ENCODE results near the gene MAMLD1. TPM values are rescaled to one million over a fixed set of nuclear protein-coding genes. Genes with fewer than 3 reads are reported as not detected.

The MAMLD1 gene
- total and polyA plus RNA-seq, 4 experiments from 2014 or later, result 0.43 to 2.0 (median 1.3) TPM

- Mint-ChIP-seq H3K27ac (no peak overlapping the region), H3K4me1 (no peaks in the 10 kb centered on the region), H3K27me3 (no peaks in the 10 kb centered on the region), H3K36me3 (no peaks in the 10 kb centered on the region), H3K9me3 (no peaks in the 10 kb centered on the region), H3K4me3 (no peak overlapping the region)
- POLR2A ChIA-PET (ENCODE audit: partially characterized antibody), result no interaction called here
- H3K27ac ChIP-seq (ENCODE audit: low read depth, low read length), result no peak overlapping the region
- no peaks in the 10 kb centered on the region for H3K9me3 ChIP-seq (ENCODE audit: control insufficient read depth in 1 of 2, low read length in 2 of 2)
- H3K4me3 ChIP-seq (ENCODE audit: low read length in 2 of 2), result no peak overlapping the region
- CTCF ChIA-PET (ENCODE audit: partially characterized antibody), result no interaction called here
- no peaks in the 10 kb centered on the region for H3K27me3 ChIP-seq (ENCODE audit: insufficient read depth, low read length)
- no peaks in the 10 kb centered on the region for H3K36me3 ChIP-seq (ENCODE audit: insufficient read depth, low read length)
- intact Hi-C loops (cut with micrococcal nuclease), result no loop called here
- DNase-seq, result no peak
- no peaks in the 10 kb centered on the region for H3K4me1 ChIP-seq (ENCODE audit: insufficient read depth, low read length)
Measured at GRCh38 chrX:150352581-150352980, 10.5 kb upstream of the MAMLD1 start.

DNA sequence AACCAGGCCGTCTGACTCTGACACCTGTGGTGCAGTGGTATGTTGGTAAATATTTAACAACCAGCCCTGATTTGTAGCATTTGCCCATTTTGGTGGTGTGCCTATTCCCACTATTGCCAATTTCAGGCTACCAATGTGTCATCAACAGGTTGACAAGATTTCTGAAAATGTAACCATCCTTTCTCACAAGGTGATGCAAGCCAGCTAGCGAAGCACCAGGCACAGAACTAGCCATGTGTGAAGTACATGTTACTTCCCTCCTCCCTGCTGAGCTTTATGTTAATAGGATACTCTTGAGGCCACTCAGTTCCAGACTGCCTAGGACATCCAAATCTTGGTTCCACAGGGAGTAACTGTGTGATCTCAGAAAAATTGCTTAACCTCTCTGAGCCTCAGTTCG is 7.2 kb upstream of the MAMLD1 start:
- Histone ChIP-seq H3K9me3 (ENCODE audit: control insufficient read depth in 1 of 2, low read length in 2 of 2) (no peaks in the 10 kb centered on the region), H3K27ac (ENCODE audit: low read depth, low read length) (no peak overlapping the region), H3K27me3 (ENCODE audit: insufficient read depth, low read length) (no peaks in the 10 kb centered on the region), H3K4me1 (ENCODE audit: insufficient read depth, low read length) (no peaks in the 10 kb centered on the region), H3K36me3 (ENCODE audit: insufficient read depth, low read length) (no peaks in the 10 kb centered on the region), H3K4me3 (ENCODE audit: low read length in 2 of 2) (no peak overlapping the region)
- Mint-ChIP-seq H3K4me1 (peaks cover 0 to 5% (median under 1%) of the 10 kb centered on the region in 4 donors), H3K36me3 (no peaks in the 10 kb centered on the region), H3K27me3 (no peaks in the 10 kb centered on the region), H3K27ac (no peak overlapping the region), H3K4me3 (no peak overlapping the region), H3K9me3 (no peaks in the 10 kb centered on the region)
- CTCF ChIA-PET (ENCODE audit: partially characterized antibody), result no interaction called here
- DNase-seq, result no peak
- POLR2A ChIA-PET (ENCODE audit: partially characterized antibody), result no interaction called here
- intact Hi-C loops (cut with micrococcal nuclease), result no loop called here

DNA sequence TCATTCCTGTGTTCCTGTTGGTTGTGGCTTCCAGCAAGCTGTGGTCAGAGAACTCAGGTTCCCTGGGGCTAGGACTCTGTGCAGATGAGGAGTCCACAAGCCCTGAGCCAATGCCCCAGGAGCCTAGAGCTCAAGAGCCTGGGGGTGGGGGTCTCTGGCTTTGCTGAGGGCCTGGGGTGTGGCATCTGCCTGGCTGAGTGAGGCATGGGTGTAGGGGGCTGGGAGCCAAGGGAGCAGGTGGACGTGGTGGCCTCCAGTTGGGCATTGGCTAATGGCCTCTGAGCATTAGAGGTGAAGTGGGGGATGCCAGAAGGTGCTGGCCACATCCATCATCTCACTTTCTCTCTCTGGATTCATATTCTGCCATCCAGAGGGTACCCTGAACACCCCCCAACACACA is 5.3 kb upstream of the MAMLD1 start:
- Histone ChIP-seq H3K4me1 (ENCODE audit: insufficient read depth, low read length) (peaks cover 5% of the 10 kb centered on the region), H3K36me3 (ENCODE audit: insufficient read depth, low read length) (no peaks in the 10 kb centered on the region), H3K27ac (ENCODE audit: low read depth, low read length) (no peak overlapping the region), H3K4me3 (ENCODE audit: low read length in 2 of 2) (no peak overlapping the region), H3K9me3 (ENCODE audit: control insufficient read depth in 1 of 2, low read length in 2 of 2) (no peaks in the 10 kb centered on the region), H3K27me3 (ENCODE audit: insufficient read depth, low read length) (no peaks in the 10 kb centered on the region)
- no peak for DNase-seq
- Mint-ChIP-seq H3K27me3 (no peaks in the 10 kb centered on the region), H3K36me3 (no peaks in the 10 kb centered on the region), H3K27ac (no peak overlapping the region), H3K9me3 (no peaks in the 10 kb centered on the region), H3K4me3 (no peak overlapping the region), H3K4me1 (peaks cover 8 to 11% (median 8%) of the 10 kb centered on the region in 4 donors)
- POLR2A ChIA-PET (ENCODE audit: partially characterized antibody), result no interaction called here
- intact Hi-C loops (cut with micrococcal nuclease), result no loop called here
- CTCF ChIA-PET (ENCODE audit: partially characterized antibody), result no interaction called here

GRCh38 chrX:150358651-150359050 is 4.5 kb upstream of the MAMLD1 start:
- peaks cover 5% of the 10 kb centered on the region for H3K4me1 ChIP-seq (ENCODE audit: insufficient read depth, low read length)
- intact Hi-C loops (cut with micrococcal nuclease), result no loop called here
- H3K9me3 Mint-ChIP-seq, result no peaks in the 10 kb centered on the region
- ChIA-PET CTCF (ENCODE audit: partially characterized antibody) (no interaction called here), POLR2A (ENCODE audit: partially characterized antibody) (no interaction called here)
- no peaks in the 10 kb centered on the region for H3K27me3 Mint-ChIP-seq
- peaks cover 8 to 11% (median 8%) of the 10 kb centered on the region in 4 donors for H3K4me1 Mint-ChIP-seq
- H3K27ac Mint-ChIP-seq, result no peak overlapping the region
- H3K36me3 Mint-ChIP-seq, result no peaks in the 10 kb centered on the region
- H3K4me3 ChIP-seq (ENCODE audit: low read length in 2 of 2), result no peak overlapping the region
- H3K27me3 ChIP-seq (ENCODE audit: insufficient read depth, low read length), result no peaks in the 10 kb centered on the region
- no peaks in the 10 kb centered on the region for H3K9me3 ChIP-seq (ENCODE audit: control insufficient read depth in 1 of 2, low read length in 2 of 2)
- no peak for DNase-seq
- H3K4me3 Mint-ChIP-seq, result no peak overlapping the region
- no peak overlapping the region for H3K27ac ChIP-seq (ENCODE audit: low read depth, low read length)
- no peaks in the 10 kb centered on the region for H3K36me3 ChIP-seq (ENCODE audit: insufficient read depth, low read length)

DNA sequence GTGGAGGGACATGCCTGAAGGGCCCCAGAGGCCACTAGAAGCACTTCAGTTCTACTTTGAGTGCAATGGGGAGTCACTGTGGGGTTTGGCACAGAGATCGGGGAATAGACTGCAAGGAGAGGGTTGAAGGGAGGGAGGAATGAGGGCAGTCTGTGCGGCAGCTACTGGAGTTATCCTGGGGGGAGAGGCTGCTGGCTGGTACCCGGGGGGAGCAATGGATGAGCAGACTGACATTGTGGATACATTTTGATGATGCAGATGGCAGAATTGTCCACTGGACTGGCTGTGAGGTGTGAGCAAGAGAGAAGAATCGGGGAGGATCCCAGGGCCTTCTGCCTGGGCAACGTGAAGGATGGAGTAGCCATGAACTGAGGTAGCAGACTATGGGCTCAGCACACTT is 2.8 kb upstream of the MAMLD1 start:
- intact Hi-C loops (cut with micrococcal nuclease), result loop anchor here (5.0 kb wide), 3 partner anchors 212 to 332 kb away; partner anchors contain the start of gene MTMR1
- CTCF ChIA-PET (ENCODE audit: partially characterized antibody), result interaction anchor here (0.9 to 2.3 kb wide), 2 partner anchors 116 to 126 kb away, joined by 3 to 7 read pairs; no protein-coding TSS in a partner anchor

DNA sequence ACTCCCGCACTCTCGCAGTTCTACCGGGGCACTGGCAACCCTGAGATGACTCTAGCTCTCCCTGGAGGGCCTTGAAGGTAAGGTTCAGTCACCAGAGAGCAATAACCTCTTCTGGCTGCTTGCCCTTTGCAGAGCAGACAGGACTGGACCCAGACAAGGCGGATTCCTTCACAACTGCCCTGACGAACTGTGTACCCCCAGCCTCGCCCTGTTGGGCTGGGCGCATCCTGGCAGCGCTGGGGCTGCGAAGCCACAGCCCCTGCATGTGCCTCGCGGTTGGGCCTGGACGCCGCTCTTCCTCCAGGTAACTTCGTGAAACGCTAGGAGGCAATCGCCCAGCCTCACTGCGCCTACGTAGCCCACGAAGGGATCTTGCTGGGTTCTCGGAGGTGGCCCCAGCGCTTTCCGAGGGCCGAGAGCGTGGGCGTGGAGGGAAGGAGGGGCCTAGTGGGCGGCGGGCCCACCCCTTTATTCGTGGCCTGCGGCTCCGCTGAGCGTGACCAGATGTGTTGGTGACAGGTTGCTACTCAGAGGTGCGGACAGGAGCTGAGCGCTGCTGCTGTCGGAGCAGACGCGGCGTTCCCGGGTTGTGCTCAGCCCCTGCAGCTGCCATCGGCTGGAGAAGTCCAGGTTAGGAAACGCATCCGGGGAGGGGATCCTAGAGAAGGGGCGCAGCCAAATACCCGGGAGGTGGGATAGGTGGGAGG is 1.9 kb upstream of the MAMLD1 start:
- Mint-ChIP-seq H3K27ac (peak overlapping the region in 4 of 7 donors; percentile 10 to 72 (median 57)), H3K9me3 (no peaks in the 10 kb centered on the region), H3K36me3 (no peaks in the 10 kb centered on the region), H3K27me3 (no peaks in the 10 kb centered on the region), H3K4me1 (peaks cover 8 to 14% (median 13%) of the 10 kb centered on the region in 4 donors), H3K4me3 (peak overlapping the region; percentile 85 to 92 (median 88))
- Histone ChIP-seq H3K4me1 (ENCODE audit: insufficient read depth, low read length) (peaks cover 5% of the 10 kb centered on the region), H3K9me3 (ENCODE audit: control insufficient read depth in 1 of 2, low read length in 2 of 2) (no peaks in the 10 kb centered on the region), H3K4me3 (ENCODE audit: low read length in 2 of 2) (peak overlapping the region in 1 of 2 donors; percentile 57), H3K36me3 (ENCODE audit: insufficient read depth, low read length) (no peaks in the 10 kb centered on the region), H3K27me3 (ENCODE audit: insufficient read depth, low read length) (no peaks in the 10 kb centered on the region), H3K27ac (ENCODE audit: low read depth, low read length) (no peak overlapping the region)
- POLR2A ChIA-PET (ENCODE audit: partially characterized antibody), result interaction anchor here (1.3 kb wide), 1 partner anchor 117 kb away, joined by 3 read pairs; no protein-coding TSS in a partner anchor
- peak in 3 of 5 donors; percentile 20 to 33 (median 33) for DNase-seq
- intact Hi-C loops (cut with micrococcal nuclease), result loop anchor here (5.0 kb wide), 3 partner anchors 211 to 331 kb away; partner anchors contain the start of gene MTMR1
- CTCF ChIA-PET (ENCODE audit: partially characterized antibody), result interaction anchor here (0.9 to 2.3 kb wide), 3 partner anchors 115 to 126 kb away, joined by 3 to 10 read pairs (median 7); no protein-coding TSS in a partner anchor

More for the DNA sequence above, 2.8 kb upstream of the MAMLD1 start:
- H3K27ac ChIP-seq (ENCODE audit: low read depth, low read length), result no peak overlapping the region
- H3K9me3 Mint-ChIP-seq, result no peaks in the 10 kb centered on the region
- no peak for DNase-seq
- no peak overlapping the region for H3K4me3 ChIP-seq (ENCODE audit: low read length in 2 of 2)
- H3K27ac Mint-ChIP-seq, result peak overlapping the region in 1 of 7 donors; percentile 55
- H3K4me3 Mint-ChIP-seq, result peak overlapping the region in 3 of 8 donors; percentile 11 to 55 (median 24)
- POLR2A ChIA-PET (ENCODE audit: partially characterized antibody), result interaction anchor here (1.3 kb wide), 1 partner anchor 118 kb away, joined by 3 read pairs; no protein-coding TSS in a partner anchor
- H3K4me1 Mint-ChIP-seq, result peaks cover 8 to 11% (median 8%) of the 10 kb centered on the region in 4 donors
- H3K4me1 ChIP-seq (ENCODE audit: insufficient read depth, low read length), result peaks cover 5% of the 10 kb centered on the region
- no peaks in the 10 kb centered on the region for H3K27me3 ChIP-seq (ENCODE audit: insufficient read depth, low read length)
- H3K9me3 ChIP-seq (ENCODE audit: control insufficient read depth in 1 of 2, low read length in 2 of 2), result no peaks in the 10 kb centered on the region
- no peaks in the 10 kb centered on the region for H3K36me3 ChIP-seq (ENCODE audit: insufficient read depth, low read length)
- no peaks in the 10 kb centered on the region for H3K27me3 Mint-ChIP-seq
- H3K36me3 Mint-ChIP-seq, result no peaks in the 10 kb centered on the region

DNA sequence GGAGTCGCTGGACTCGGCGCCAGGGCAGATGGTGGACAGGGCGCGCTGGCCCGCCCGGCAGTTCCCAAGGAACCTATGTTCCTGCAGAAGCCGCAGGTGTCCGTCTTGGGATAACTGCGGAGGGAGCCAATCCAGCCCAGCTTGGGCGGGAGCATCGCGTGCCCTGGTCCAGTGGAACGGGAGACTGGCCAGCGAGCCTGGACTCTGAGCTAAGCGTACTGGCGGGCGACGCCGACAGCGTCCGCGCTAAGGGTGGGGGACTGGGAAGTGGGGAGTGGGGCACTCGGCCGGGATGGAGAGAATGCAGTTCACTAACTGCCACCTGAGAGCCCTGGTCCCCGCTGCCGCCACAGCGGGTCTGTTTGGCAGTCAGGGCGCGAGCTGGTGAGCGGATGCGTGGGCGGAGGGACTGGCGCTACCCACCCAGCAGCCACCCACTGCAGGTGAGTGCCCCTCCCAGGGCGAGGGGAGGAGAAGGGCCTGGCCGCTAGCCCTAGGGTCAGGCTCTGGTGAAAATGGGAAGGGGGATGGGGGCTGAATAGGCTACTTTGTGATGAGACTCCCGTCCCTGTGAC is 1.3 kb upstream of the MAMLD1 start:
- POLR2A ChIA-PET (ENCODE audit: partially characterized antibody), result interaction anchor here (0.7 to 1.5 kb wide), 2 partner anchors 117 to 119 kb away, joined by 3 to 4 read pairs; no protein-coding TSS in a partner anchor

More for the DNA sequence above, 1.3 kb upstream of the MAMLD1 start:
- peak overlapping the region in 1 of 2 donors; percentile 57 for H3K4me3 ChIP-seq (ENCODE audit: low read length in 2 of 2)
- CTCF ChIA-PET (ENCODE audit: partially characterized antibody), result interaction anchor here (0.8 to 2.3 kb wide), 4 partner anchors 88 to 225 kb away, joined by 3 to 10 read pairs (median 5); no protein-coding TSS in a partner anchor
- H3K4me1 Mint-ChIP-seq, result peaks cover 12 to 20% (median 19%) of the 10 kb centered on the region in 4 donors
- peaks cover 0 to under 1% of the 10 kb centered on the region in 2 donors for H3K36me3 Mint-ChIP-seq
- peak overlapping the region; percentile 85 to 92 (median 88) for H3K4me3 Mint-ChIP-seq
- intact Hi-C loops (cut with micrococcal nuclease), result loop anchor here (2.0 to 5.0 kb wide), 4 partner anchors 117 to 330 kb away; partner anchors contain the start of gene MTMR1
- H3K27me3 ChIP-seq (ENCODE audit: insufficient read depth, low read length), result no peaks in the 10 kb centered on the region
- no peaks in the 10 kb centered on the region for H3K9me3 Mint-ChIP-seq
- H3K27me3 Mint-ChIP-seq, result no peaks in the 10 kb centered on the region
- H3K27ac Mint-ChIP-seq, result peak overlapping the region in 3 of 7 donors; percentile 56 to 70 (median 57)
- H3K9me3 ChIP-seq (ENCODE audit: control insufficient read depth in 1 of 2, low read length in 2 of 2), result no peaks in the 10 kb centered on the region
- peak in 4 of 5 donors; percentile 22 to 50 (median 25) for DNase-seq
- peaks cover 5% of the 10 kb centered on the region for H3K4me1 ChIP-seq (ENCODE audit: insufficient read depth, low read length)
- no peaks in the 10 kb centered on the region for H3K36me3 ChIP-seq (ENCODE audit: insufficient read depth, low read length)
- no peak overlapping the region for H3K27ac ChIP-seq (ENCODE audit: low read depth, low read length)
